HG02840 (cell line): ENCODE data around the gene COL26A1.
A peak's percentile ranks its signal among the peaks of the same experiment; 100 is the strongest.
"Not testable (repeated sequence)": the region's sequence is repeated elsewhere in the genome, so short reads cannot be mapped to it uniquely, and the experiment has no call there.

Experiments used
- ATAC-seq: cut with Tn5 transposase; IDR thresholded peaks from one replicate; pipeline ENCODE4 v1.9.1; 2021; ENCODE audit warnings: mild to moderate bottlenecking, moderate library complexity, moderate number of reproducible peaks; ENCODE audit not compliant: unreplicated experiment, low FRiP score

Gene COL26A1

GRCh38 chr7:101362334-101363195, at the start of gene COL26A1:
Gene COL26A1 (plus strand): TSS chr7:101362875. CDS start chr7:101363033, 158 bp downstream.
- no peak for ATAC-seq

GRCh38 chr7:101315336-101315735, 47.3 kb upstream of the COL26A1 start:
- no peak for ATAC-seq

DNA sequence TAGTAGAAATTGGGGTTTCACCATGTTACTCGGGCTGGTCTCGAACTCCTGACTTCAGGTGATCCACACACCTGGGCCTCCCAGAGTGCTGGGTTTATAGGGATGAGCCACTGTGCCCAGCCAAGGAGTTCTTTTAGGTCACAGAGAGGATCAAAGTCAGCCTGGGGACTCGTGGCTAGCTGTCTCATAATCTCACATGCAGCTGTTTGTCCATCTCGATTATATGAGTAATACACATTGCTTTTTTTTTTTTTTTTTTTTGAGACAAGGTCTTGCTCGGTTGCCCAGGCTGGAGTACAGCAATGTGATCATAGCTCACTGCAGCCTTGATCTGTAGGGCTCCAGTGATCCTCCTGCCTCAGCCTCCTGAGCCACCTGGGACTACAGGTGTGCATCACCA, 43.3 kb upstream of the COL26A1 start:
- no peak for ATAC-seq

- peak; percentile 91 for ATAC-seq
These were observed 40.9 kb upstream of the COL26A1 start, which contains the start of gene IFT22 for GRCh38 chr7:101321491-101322401. Gene IFT22 (minus strand): TSS chr7:101321812. CDS start chr7:101321709, 103 bp downstream.

DNA sequence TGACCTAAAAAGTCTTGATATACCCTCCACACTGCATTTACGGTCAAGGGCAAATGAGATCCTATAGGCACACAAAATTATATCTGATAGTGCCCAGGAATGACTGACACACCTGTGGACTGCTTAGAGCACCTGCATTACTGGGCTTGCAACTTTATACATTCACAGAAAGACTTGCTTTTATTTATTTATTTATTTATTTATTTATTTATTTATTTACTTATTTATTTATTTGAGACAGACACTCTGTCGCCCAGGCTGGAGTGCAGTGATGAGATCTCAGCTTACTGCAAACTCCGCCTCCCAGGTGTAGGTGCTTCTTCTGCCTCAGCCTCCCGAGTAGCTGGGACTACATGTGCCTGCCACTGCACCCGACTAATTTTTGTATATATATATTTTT, 34.5 kb upstream of the COL26A1 start:
- no peak for ATAC-seq

- ATAC-seq: no peak
These were observed 32.6 kb upstream of the COL26A1 start for GRCh38 chr7:101330011-101330484.

- no peak for ATAC-seq
These were observed 30.6 kb upstream of the COL26A1 start for GRCh38 chr7:101332026-101332425.

DNA sequence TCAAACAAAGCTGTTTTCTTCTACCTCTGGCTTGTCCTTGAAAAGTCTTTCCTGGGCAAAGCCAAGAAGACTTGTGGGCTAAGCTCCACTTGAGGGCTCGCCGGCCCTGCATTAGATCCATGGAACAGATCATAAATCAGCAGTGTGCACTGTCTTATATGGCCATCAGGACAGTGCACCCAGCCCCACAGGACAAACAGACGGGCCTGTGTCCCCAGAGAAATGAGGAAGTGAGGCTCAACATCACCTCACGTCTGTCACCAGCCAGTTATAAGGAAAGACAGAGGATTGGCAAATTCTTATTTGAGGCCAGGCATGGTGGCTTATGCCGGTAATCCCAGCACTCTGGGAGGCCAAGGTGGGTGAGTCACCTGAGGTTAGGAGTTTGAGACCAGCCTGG, 28.8 kb upstream of the COL26A1 start:
- ATAC-seq: no peak

DNA sequence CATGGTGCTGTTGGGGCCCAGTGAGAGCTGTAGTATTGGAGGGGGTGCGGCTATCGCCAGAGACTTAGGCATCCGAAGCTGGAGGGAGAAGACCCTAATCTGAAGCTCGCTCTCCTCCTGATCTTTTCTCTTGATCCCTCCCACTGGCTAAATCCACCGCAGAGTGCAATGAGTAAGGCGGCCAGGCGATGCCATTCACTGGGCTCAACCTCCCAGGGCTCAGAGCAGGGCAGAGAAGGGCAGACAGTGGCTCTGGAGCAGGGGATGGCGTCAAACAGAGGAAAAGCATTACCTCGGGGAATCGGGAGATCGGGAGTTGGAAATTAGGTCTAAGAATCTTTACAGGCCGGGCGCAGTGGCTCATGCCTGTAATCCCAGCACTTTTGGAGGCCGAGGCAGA, 22.3 kb upstream of the COL26A1 start:
- no peak for ATAC-seq

DNA sequence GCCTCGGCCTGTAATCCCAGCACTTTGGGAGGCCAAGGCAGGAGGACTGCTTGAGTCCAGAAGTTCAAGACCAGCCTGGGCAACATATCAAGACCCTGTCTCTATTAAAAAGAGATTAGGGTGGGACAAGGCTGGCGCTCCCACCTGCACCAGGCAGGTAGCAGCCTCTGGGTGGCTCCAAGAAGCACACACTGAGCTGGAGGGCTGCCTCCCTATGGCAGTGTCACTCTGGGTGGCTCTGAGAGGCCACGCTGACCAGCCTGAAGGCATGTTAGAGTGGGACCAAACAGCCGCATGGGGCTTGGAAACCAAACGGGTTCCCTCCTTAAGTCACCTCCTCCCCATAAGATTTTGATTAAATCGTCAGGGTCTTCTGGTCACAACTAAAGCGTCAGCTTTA, 19.8 kb upstream of the COL26A1 start:
- ATAC-seq: no peak

- ATAC-seq: no peak
These were observed 15.2 kb upstream of the COL26A1 start for GRCh38 chr7:101347477-101347876.

GRCh38 chr7:101348456-101349067, 14.1 kb upstream of the COL26A1 start:
- ATAC-seq: not testable (repeated sequence)

- not testable (repeated sequence) for ATAC-seq
These were observed 13.4 kb upstream of the COL26A1 start for GRCh38 chr7:101349300-101349699.

DNA sequence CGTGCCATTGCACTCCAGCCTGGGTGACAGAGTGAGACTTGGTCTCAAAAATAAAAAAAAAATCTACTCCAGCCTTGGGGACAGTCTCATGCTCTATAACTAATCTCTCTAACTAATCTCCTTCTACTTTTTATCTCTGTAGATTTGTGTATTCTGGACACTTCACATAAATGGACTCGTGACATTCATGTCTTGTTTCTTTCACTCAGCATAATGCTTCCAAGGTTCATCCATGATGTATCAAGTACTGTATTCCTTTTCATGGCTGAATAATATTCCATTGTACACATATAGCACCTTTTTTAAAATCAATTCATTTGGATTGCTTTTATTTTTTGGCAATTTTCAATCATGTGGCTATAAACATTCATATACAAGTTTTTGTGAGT, 9.8 kb upstream of the COL26A1 start:
- no peak for ATAC-seq

- no peak for ATAC-seq
These were observed 5.2 kb upstream of the COL26A1 start for GRCh38 chr7:101357433-101357832.

DNA sequence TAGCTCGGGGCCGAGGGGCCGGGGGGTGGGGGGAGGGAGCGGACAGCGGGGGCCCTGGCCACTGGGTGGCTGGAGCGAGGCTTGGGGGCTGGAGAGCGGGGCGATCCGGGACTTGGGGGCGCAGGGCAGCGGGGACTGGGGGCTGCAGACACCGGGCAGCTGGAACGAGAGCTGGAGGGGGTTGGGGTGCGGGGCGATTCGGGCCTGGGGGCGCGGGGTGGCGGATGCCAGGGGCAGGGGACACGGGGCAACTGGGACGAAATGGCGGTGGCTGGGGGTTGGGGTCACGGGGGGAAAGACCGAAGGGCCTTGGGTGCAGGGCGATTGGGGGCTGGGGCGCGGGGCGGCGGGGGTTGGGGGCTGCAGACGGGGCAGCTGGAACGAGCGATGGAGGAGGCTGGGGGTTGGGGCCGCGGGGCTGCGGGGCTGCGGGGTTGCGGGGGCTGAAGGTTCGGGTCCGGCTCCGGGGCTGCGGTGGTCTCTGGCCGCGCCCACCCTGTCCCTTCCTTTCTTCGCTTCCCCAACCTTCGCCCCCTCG, 590 bp downstream of the COL26A1 start:
- ATAC-seq: no peak

DNA sequence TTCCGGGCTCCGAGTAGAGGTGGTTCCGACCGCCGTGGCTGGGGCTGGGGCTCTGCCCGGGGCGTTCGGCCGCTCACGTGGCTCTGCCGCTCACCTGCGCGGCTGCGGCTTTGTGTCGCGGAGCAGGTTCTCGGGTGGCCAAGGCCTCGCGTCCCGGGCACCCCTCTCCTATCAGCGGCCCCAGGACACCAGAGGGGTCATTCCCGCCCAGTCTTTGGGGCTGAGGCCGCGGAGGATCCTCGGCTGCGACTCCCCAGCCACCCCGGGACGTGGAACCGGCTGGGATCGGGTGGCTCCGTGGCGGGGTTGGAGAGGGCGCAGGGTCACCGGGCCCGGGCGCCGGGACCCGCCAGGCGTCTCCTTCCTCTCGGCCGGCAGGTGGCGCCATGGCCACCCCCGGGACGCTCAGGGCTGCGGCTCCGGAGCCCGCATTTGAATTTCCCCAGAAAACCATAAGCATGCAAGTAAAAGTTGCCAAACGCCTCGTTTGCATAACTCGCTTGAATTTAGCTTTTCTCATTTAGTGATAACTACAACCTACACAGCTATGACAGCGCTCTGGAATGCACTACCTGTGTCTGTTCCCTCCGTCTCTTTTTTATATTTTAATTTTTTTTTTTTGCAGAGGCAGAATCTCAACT, 1.2 kb downstream of the COL26A1 start:
- no peak for ATAC-seq

DNA sequence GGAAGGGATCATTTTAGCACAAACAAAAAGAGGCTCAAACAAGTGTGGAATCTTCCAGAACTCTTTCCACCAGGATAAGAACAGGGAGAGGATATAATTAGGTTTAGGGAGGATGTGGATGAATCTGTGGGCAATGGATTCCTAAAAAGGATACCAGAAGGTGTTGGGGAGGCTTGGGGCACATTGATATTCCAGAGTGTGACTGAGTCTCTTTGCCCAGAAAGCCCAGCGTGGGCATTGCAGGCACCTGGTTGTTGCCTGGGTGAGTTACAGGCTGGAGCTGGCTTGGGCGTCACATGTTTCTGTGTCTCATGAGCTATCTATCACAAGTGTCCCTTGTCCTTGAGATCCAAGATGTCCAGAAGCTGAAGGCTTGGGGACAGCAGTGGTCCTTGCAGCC, 3.3 kb downstream of the COL26A1 start:
- no peak for ATAC-seq

DNA sequence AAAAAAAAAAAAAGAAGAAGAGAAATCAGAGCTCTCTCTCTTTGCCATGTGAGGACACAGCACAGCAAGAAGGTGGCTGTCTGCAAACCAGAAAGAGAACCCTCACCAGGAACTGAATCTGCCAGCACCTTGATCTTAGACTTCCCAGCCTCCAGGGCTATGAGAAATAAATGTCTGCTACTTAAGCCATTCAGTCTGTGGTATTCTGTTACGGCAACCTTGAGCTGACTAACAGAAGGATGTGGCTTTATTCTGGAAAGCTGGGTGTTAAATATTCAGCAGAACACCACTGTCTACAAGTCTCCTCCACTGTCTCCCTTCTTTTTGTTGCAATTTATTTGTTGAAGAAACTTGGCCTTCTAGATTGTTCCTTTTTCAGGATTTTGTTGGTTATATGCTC, 5.0 kb downstream of the COL26A1 start:
- no peak for ATAC-seq
